PC-9 (cell line): Measurements from ENCODE around the gene MTREX.

Experiments
- EZH2 ChIP-seq: fragments of 200-600 bp; sonication (generic); IDR thresholded peaks from 2 replicates; pipeline ENCODE4 v1.8.0; 2017; ENCODE audit warnings: antibody characterized with exemption, low read depth
- TF ChIP-seq, protein P1 (sequence below): fragments of 200-600 bp; sonication (generic); conservative IDR thresholded peaks from 2 replicates; pipeline ENCODE4 v1.6.1; 2017; ENCODE audit warnings: mixed run types, antibody characterized with exemption, mild to moderate bottlenecking, moderate library complexity

DNA sequence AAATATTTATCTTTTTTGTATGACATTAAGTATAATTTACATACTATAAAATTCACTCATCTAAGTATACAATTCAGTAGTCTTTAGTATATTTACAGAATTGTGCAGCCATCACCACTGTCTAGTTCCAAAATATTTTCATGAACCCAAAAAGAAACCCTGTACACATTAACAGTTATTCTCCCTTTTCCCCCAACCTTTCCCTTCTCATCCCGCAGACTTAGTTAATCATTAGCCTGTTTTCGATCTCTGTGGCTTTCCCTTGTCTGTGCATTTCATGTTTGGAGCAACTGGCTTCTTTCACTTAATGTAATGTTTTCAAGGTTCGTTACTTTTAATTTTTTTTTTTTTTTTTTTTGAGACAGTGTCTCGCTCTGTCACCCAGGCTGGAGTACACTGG is 37.5 kb downstream of the MTREX start:
- TF ChIP-seq EZH2 = no peak
- TF ChIP-seq, protein P1, sequence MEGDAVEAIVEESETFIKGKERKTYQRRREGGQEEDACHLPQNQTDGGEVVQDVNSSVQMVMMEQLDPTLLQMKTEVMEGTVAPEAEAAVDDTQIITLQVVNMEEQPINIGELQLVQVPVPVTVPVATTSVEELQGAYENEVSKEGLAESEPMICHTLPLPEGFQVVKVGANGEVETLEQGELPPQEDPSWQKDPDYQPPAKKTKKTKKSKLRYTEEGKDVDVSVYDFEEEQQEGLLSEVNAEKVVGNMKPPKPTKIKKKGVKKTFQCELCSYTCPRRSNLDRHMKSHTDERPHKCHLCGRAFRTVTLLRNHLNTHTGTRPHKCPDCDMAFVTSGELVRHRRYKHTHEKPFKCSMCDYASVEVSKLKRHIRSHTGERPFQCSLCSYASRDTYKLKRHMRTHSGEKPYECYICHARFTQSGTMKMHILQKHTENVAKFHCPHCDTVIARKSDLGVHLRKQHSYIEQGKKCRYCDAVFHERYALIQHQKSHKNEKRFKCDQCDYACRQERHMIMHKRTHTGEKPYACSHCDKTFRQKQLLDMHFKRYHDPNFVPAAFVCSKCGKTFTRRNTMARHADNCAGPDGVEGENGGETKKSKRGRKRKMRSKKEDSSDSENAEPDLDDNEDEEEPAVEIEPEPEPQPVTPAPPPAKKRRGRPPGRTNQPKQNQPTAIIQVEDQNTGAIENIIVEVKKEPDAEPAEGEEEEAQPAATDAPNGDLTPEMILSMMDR = no peak
